GM21526 (cell line): Measurements from ENCODE around the gene KIF9.
A peak's percentile ranks its signal among the peaks of the same experiment; 100 is the strongest.
"Not testable (repeated sequence)": the region's sequence is repeated elsewhere in the genome, so short reads cannot be mapped to it uniquely, and the experiment has no call there.

Experiments
- ATAC-seq: cut with Tn5 transposase; IDR thresholded peaks from one replicate; pipeline ENCODE4 v1.9.1; 2021; ENCODE audit warnings: moderate library complexity; ENCODE audit not compliant: unreplicated experiment, low FRiP score

The KIF9 gene

DNA sequence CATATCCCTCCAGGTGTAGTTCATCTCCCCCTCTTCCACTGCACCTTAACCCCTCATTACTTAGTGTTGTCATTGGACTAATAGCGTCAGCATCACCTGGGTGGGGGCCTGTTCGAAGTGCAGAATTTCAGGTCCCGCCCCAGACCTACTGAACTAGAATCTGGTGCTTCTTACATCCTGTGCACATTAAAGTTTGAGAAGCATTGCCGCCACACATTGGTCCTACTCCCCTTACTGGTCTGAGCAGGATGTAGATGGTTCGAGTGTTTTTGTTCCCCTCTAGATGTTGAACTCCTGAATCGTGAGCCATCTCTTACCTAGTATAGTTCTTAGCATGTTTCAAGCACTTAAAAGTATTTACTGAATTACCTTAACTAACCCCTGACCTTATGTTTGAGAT is 13.4 kb upstream of the KIF9 start:
- no peak for ATAC-seq

GRCh38 chr3:47295322-47295721 is 12.7 kb upstream of the KIF9 start:
- no peak for ATAC-seq

DNA sequence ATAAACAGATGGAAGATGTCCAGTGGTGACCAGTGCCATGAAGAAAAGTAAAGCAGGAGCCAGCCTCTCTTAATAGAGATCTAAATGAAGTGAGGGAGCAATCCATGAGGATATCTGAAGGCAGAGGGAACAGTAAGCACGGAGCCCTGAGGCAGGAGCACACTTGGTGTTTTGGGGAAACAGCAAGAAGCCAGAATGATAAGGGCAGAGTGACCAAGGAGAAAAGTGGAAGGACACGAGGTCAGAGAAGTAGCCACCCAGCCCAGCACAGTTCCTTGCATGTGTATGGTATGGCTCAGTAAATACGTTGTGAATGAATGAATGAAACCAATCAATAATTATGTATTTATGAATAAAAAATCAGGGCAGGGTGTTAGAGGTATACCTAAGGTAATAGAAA is 11.8 kb upstream of the KIF9 start:
- no peak for ATAC-seq

- no peak for ATAC-seq
Observed at GRCh38 chr3:47293822-47294221, 11.2 kb upstream of the KIF9 start.

- not testable (repeated sequence) for ATAC-seq
Observed at GRCh38 chr3:47291754-47292420, 9.3 kb upstream of the KIF9 start.

DNA sequence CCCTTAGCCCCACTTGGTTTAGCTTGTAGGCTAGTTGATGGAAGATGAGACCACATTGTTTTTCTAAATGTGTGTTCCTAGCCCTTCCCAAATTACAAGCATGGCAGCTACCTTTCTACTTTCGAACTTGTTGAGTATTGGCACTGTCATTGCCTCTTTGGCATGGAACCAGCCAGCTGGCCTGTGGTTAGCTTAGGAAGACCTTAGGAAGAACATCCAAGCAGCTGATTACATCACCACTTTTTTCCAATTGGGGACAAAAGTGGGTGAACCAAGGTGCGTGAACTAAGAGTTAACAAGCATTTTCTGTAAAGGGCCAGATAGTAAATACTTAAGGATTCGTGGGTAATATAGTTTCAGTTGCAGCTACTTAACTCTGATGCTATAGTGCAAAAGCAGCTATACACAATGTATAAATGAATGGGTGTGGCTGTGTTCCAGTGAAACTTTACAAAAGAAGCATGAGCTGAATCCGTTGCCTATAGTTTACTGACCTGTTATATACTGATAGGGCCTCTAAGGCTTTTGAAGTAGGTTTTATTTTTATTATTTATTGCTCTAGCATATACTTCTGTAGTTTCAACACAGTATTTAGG is 8.7 kb upstream of the KIF9 start:
- ATAC-seq, result no peak

DNA sequence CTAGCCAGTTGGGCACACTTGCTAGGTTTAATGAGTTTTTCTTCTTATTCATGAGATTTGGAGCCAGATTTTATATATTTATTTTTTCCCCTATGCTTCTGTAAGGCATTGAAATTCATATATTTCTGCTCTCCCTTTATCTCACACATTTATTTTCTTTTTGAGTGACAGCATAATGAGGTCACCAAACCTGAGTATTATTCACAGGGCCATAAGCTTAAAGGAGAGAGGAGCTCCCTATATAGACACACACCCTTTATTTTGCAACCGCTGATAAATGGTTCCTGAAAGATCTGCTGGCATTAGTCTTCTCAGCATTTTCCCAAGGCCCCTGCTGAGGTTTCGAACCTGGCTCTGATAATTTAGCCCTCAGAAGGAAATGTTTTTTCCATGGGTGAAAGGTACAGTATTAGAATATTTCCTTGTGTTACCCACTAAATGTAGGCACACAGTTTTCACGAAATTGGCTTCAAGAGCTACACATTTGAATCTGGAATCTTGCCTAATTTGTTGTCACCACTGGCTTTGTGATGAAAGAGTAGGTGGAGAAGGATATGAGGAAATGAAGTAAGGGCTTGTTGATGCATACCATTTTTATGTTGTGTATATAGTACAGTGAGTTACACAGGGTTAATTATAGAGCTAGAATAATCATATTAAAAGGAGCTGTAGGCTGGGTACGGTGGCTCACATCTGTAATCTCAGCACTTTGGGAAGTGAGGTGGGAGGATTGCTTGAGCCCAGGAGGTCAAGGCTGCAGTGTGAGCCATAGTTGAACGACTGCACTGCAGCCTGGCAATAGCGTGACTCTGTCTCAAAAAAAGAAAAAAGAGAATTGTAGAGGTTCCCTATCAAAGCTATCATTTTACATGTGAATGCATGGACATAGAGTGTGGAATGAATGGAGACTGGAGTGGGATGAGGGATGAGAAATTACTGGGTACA is 6.6 kb upstream of the KIF9 start:
- ATAC-seq, result no peak

DNA sequence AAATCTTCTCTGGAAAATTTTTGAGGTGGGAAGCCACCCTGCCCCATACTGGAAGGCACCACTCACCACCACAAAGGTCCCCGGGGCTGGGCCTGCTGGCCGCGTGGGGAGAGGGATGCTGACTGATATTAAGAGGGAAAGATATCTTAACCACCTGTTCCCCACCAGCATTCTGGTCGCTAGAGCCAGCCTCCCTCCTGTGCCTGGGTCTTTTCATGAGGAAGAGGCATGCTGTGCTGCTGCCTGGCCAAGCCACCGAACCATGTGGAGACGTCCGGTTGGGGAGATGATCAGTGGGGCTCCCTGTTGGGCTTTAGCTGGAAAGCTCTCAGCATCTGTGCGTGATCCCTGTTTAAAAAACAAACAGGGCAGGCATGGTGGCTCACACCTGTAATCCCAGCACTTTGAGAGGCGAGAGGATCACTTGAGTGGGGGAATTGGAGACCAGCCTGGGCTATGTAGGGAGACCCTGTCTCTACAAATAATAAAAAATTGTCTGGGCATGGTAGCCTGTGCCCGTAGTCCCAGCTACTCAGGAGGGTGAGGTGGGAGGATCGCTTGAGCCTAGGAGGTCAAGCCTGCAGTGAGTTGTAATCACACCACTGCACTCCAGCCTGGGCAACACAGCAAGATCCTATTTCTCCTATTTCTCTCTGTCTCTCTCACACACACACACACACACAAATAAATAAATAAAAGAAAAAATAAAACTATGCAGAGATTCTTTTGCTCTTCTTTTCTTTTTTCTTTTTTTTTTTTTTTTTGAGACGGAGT is 1.2 kb upstream of the KIF9 start:
- ATAC-seq, result no peak

GRCh38 chr3:47283193-47283537 is 566 bp upstream of the KIF9 start:
- peak; percentile 1 for ATAC-seq

- ATAC-seq, result no peak
Observed at GRCh38 chr3:47280519-47280918, 2.1 kb downstream of the KIF9 start.

- ATAC-seq, result no peak
Observed at GRCh38 chr3:47276558-47276957, 6.0 kb downstream of the KIF9 start.

GRCh38 chr3:47274652-47275051 is 7.9 kb downstream of the KIF9 start:
- ATAC-seq, result no peak

DNA sequence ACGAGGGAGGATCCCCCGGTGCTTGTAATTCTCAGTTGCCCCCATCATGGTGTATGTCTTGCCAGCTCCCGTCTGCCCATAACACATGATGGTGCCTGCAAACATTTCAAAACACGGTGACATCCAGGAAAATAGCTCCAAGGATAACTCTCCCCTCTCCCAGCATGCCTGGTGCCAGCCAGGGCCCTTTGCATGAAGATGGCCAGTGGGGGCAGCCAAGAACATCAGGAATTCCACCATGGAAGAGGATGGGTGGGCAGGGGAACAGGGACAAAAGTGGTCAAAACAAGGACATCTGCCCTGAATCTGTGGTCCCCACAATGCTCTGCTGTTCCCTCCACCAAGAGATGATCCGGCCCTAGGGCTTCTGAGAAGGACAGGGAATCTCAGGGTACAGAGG is 9.0 kb downstream of the KIF9 start:
- no peak for ATAC-seq

DNA sequence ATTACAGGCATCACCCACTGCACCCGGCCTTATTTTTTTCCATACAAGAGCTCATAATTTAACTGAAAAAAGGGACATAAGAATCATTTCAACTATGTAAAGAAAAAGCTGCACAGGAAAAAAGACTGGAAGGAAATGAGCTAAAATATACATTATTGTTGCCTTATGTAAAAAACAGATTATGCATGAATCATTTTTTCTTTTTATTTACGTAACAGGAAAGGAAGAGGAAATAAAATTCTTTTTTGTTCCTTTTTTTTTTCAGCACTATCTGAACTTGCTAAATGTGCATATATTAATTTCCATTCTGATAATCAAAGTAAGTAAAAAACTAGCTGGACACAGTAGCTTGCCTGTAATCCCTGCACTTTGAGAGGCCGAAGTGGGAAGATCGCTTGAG is 12.1 kb downstream of the KIF9 start:
- ATAC-seq, result no peak

DNA sequence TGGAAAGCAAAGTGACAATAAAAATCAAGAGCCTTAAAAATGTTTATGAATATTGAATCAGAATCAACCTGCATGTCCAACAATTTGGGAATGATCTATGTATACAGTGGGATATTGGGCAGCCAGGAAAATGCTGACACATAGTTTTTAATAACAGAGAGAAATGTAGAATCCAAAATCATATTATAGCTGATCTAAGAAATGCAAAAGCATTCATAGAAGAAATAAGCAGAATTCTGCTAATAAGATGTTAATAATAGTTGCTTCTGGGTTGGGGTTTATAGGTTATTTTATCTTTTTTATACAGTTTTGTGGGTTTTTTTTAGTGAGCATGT is 15.1 kb downstream of the KIF9 start:
- ATAC-seq, result no peak

DNA sequence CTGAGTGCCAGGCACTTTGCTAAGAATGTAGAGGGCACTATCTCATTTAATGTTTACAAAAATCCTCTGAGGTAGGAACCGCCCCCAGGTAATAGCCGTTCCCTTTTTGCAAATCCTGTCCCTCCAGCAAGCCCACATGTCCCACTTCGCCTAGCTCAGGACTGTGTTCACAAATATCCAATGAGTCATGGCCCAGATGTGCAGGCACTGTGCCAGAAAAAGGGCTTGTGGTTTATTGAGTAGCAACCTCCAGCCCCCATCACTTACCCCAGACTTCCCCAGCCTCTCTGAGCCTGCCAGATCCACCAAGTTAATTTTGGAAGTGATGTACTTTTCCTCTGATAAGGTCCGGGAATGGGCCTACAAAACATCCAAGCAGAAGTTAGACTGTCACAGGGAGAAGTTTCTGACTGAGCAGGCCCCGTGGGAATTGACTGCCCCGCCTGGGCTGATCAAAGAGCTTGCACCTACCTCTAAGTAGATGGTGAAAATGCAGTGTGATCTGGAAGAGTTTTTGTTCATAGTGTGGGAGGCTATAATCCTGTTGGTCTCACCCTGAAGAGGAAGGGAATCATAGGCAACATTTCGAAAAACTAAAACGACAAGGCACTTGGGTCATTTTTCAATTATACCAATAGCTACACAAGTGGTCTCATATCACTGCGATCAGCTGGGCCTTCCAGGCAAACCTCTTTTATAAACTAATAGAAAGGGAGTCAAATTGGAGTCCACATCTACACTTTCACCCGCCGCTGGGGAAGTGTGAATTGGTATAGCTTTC is 15.7 kb downstream of the KIF9 start:
- no peak for ATAC-seq

- ATAC-seq, result no peak
Observed at GRCh38 chr3:47265725-47266428, 16.7 kb downstream of the KIF9 start.

GRCh38 chr3:47265008-47265407 is 17.6 kb downstream of the KIF9 start:
- ATAC-seq, result no peak

DNA sequence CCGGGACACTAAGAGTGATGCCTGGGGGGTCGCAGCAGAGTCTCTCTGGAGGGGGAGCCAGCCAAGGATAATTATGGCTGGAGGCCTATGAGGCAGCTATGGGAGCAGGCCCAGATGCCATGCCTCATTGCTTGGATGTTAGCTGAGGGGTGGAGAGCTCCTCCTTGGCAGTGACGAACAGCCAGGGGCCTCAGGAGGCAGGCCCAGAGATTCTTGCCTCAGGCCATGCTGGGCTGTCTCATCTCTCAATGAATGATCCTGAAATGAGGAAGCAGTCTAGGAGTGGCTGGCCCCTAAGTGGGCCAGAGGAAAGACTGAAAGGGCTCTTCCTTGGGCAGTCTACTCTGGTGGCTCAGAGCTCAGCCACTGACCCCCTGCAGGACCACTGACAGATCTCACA is 21.3 kb downstream of the KIF9 start:
- no peak for ATAC-seq

DNA sequence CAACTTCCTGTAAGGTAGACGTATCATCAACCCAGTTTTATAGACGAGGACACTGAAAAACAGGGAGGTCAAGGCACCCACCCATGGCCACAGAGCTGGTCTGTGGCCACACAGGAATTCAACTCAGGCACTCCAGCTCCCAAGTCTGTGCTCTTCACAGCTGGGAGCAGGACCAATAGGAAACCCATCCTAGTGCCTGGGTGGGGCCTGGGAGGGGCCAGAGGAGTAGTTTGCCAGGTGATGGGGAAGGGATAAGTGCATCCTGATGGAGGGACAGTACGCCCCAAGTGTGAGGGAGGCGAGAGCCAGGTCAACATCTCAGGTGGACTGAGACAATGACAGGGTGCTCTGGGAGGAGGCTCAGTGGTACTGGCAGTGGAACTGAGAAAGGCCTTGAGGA is 22.0 kb downstream of the KIF9 start:
- ATAC-seq, result no peak
